ENCODE measurements around the gene NPAS3. TPM values are rescaled to one million over a fixed set of nuclear protein-coding genes. Genes with fewer than 3 reads are reported as not detected.

The NPAS3 gene
- total and polyA plus RNA-seq, 7 donors: 0.36 to 6.4 (median 4.6) TPM; not detected in 2

- Histone ChIP-seq H3K27me3 (no peaks in the 10 kb centered on the region), H3K4me3 (peak overlapping the region in 2 of 4 donors; percentile 5 to 18), H3K9me3 (peaks cover 0 to 5% (median 0%) of the 10 kb centered on the region in 4 donors), H3K27ac (no peak overlapping the region), H3K36me3 (no peaks in the 10 kb centered on the region), H3K4me1 (no peaks in the 10 kb centered on the region)
- no peak for DNase-seq
- intact Hi-C loops (cut with DNase I): no loop called here
- 70 to 86% methylated on average over 7 of the region's 7 CpGs for WGBS, 2 donors
- TF ChIP-seq EP300 (IDR thresholded peaks at IDR 0.05): no peak
- TF ChIP-seq POLR2AphosphoS5 (IDR thresholded peaks at IDR 0.05): no peak
- TF ChIP-seq POLR2A (IDR thresholded peaks at IDR 0.05): no peak
- TF ChIP-seq CTCF (IDR thresholded peaks at IDR 0.05): no peak
These were observed 561.0 kb downstream of the NPAS3 start for GRCh38 chr14:33499687-33500086.

- no peaks in the 10 kb centered on the region for H3K9me3 ChIP-seq
- no peak for TF ChIP-seq CTCF (IDR thresholded peaks at IDR 0.05)
- TF ChIP-seq EP300 (IDR thresholded peaks at IDR 0.05): no peak
- TF ChIP-seq POLR2A (IDR thresholded peaks at IDR 0.05): no peak
- H3K4me1 ChIP-seq: no peaks in the 10 kb centered on the region
- no peak overlapping the region for H3K4me3 ChIP-seq
- DNase-seq: no peak
- intact Hi-C loops (cut with DNase I): no loop called here
- no peaks in the 10 kb centered on the region for H3K36me3 ChIP-seq
- H3K27me3 ChIP-seq: no peaks in the 10 kb centered on the region
- H3K27ac ChIP-seq: no peak overlapping the region
- 75 to 78% methylated on average over 5 of the region's 5 CpGs for WGBS, 2 donors
These were observed 565.8 kb downstream of the NPAS3 start for GRCh38 chr14:33504246-33505099.

- Histone ChIP-seq H3K9me3 (no peaks in the 10 kb centered on the region), H3K27ac (no peak overlapping the region), H3K4me3 (no peak overlapping the region), H3K36me3 (no peaks in the 10 kb centered on the region), H3K4me1 (no peaks in the 10 kb centered on the region), H3K27me3 (no peaks in the 10 kb centered on the region)
- 90 to 92% methylated on average over 4 of the region's 4 CpGs for WGBS, 2 donors
- no peak for DNase-seq
- intact Hi-C loops (cut with DNase I): no loop called here
- TF ChIP-seq EP300 (IDR thresholded peaks at IDR 0.05) (no peak), POLR2A (IDR thresholded peaks at IDR 0.05) (no peak), CTCF (IDR thresholded peaks at IDR 0.05) (no peak), POLR2AphosphoS5 (IDR thresholded peaks at IDR 0.05) (no peak)
These were observed 566.7 kb downstream of the NPAS3 start for GRCh38 chr14:33505266-33505962.

GRCh38 chr14:33505963-33506329, 567.3 kb downstream of the NPAS3 start:
- 44 to 75% methylated on average over 6 of the region's 6 CpGs for WGBS, 2 donors

More at GRCh38 chr14:33505963-33506329, 567.3 kb downstream of the NPAS3 start:
- TF ChIP-seq POLR2A (IDR thresholded peaks at IDR 0.05) (no peak), POLR2AphosphoS5 (IDR thresholded peaks at IDR 0.05) (no peak), EP300 (IDR thresholded peaks at IDR 0.05) (no peak), CTCF (IDR thresholded peaks at IDR 0.05) (no peak)
- intact Hi-C loops (cut with DNase I): no loop called here
- H3K4me1 ChIP-seq: no peaks in the 10 kb centered on the region
- no peak overlapping the region for H3K4me3 ChIP-seq
- H3K36me3 ChIP-seq: no peaks in the 10 kb centered on the region
- no peak for DNase-seq
- no peaks in the 10 kb centered on the region for H3K27me3 ChIP-seq
- H3K9me3 ChIP-seq: no peaks in the 10 kb centered on the region
- no peak overlapping the region for H3K27ac ChIP-seq

Measured in sigmoid colon (tissue), 7 donors.